Sigmoid colon (tissue), 4 donors: ENCODE results near the gene ZNF142.

Experiments
- CTCF ChIP-seq, 4 experiments: fragments of 450-650 bp in 3 of 4; fragments of 200-600 bp in 1 of 4; IDR thresholded peaks; one replicate each; pipeline ENCODE4 v1.5.1; 2016 to 2019; ENCODE audit warnings: antibody characterized with exemption in 4 of 4, mild to moderate bottlenecking in 3 of 4, moderate library complexity in 2 of 4
- EP300 ChIP-seq, 4 donors: sonication (generic); formaldehyde crosslinking; IDR thresholded peaks; one replicate each; pipeline ENCODE4 v1.6.1; 2017; ENCODE audit warnings: antibody characterized with exemption in 4 of 4
- POLR2A ChIP-seq, 2 donors: fragments of 450-650 bp; IDR thresholded peaks; one replicate each; pipeline ENCODE4 v1.6.1; 2016; ENCODE audit warnings: antibody characterized with exemption in 2 of 2, mild to moderate bottlenecking in 2 of 2, moderate library complexity in 2 of 2
- POLR2AphosphoS5 ChIP-seq, 4 donors: sonication (generic); formaldehyde crosslinking; IDR thresholded peaks; one replicate each; pipeline ENCODE4 v1.6.1; 2017; ENCODE audit warnings: antibody characterized with exemption in 4 of 4

- TF ChIP-seq CTCF (IDR thresholded peaks at IDR 0.05) (no peak), EP300 (IDR thresholded peaks at IDR 0.05) (no peak), POLR2AphosphoS5 (IDR thresholded peaks at IDR 0.05) (no peak), POLR2A (IDR thresholded peaks at IDR 0.05) (no peak)
These were observed 36.6 kb downstream of the ZNF142 start for GRCh38 chr2:218622606-218623365.
